ENCODE measurements around the gene MLC1. TPM values are rescaled to one million over a fixed set of nuclear protein-coding genes. Genes with fewer than 3 reads are reported as not detected.

MLC1 gene
- total RNA-seq, 1 experiment from 2014 or later: not detected

- no peak for TF ChIP-seq POLR2AphosphoS5 (IDR thresholded peaks at IDR 0.05; ENCODE audit: low read depth, low read length)
- no peak for TF ChIP-seq SIN3A (IDR thresholded peaks at IDR 0.05; ENCODE audit: borderline replicate concordance, insufficient read depth, low read depth, low read length)
- TF ChIP-seq CTCF (IDR thresholded peaks at IDR 0.05): no peak
- no peak for TF ChIP-seq TCF7L2 (IDR thresholded peaks at IDR 0.05; ENCODE audit: low read depth, low read length)
- TF ChIP-seq REST (IDR thresholded peaks at IDR 0.05; ENCODE audit: insufficient read depth in 1 of 2, low read depth in 2 of 2, low read length in 1 of 2): no peak
- H3K36me3 ChIP-seq (ENCODE audit: control insufficient read depth, insufficient read depth, low read length): no peaks in the 10 kb centered on the region
- no peaks in the 10 kb centered on the region for H3K4me1 ChIP-seq (ENCODE audit: control insufficient read depth, insufficient read depth, low read length)
- in situ Hi-C loops (cut with HindIII; ENCODE audit: low pct_unique_long_range_greater_than_20kb, low sequenced_read_pairs): no loop called here
- intact Hi-C loops (cut with micrococcal nuclease; ENCODE audit: unreplicated experiment): no loop called here
- no peaks in the 10 kb centered on the region for H3K9me3 ChIP-seq (ENCODE audit: control insufficient read depth, insufficient read depth, low read depth, low read length)
- no peak overlapping the region for H3K4me3 ChIP-seq (ENCODE audit: low read depth in 2 of 2, low read length in 2 of 2)
- no peak for ATAC-seq
- BruUV-seq (replicated peaks): no TSS peak
- ChIA-PET CTCF (no interaction called here), POLR2A (no interaction called here)
- no peak for DNase-seq (ENCODE audit: low read depth, low spot score)
- H3K27ac ChIP-seq (ENCODE audit: low read length): no peak overlapping the region
- no peaks in the 10 kb centered on the region for H3K27me3 ChIP-seq (ENCODE audit: control insufficient read depth, insufficient read depth, low read length)
Observed at GRCh38 chr22:50078246-50078645, 7.0 kb downstream of the MLC1 start.

- BruUV-seq (replicated peaks): no TSS peak
- ChIA-PET POLR2A (no interaction called here), CTCF (no interaction called here)
- no peak overlapping the region for H3K27ac ChIP-seq (ENCODE audit: low read length)
- DNase-seq (ENCODE audit: low read depth, low spot score): no peak
- H3K27me3 ChIP-seq (ENCODE audit: control insufficient read depth, insufficient read depth, low read length): no peaks in the 10 kb centered on the region
- no peaks in the 10 kb centered on the region for H3K9me3 ChIP-seq (ENCODE audit: control insufficient read depth, insufficient read depth, low read depth, low read length)
- TF ChIP-seq TCF7L2 (IDR thresholded peaks at IDR 0.05; ENCODE audit: low read depth, low read length) (no peak), CTCF (IDR thresholded peaks at IDR 0.05) (no peak), SIN3A (IDR thresholded peaks at IDR 0.05; ENCODE audit: borderline replicate concordance, insufficient read depth, low read depth, low read length) (no peak), REST (IDR thresholded peaks at IDR 0.05; ENCODE audit: insufficient read depth in 1 of 2, low read depth in 2 of 2, low read length in 1 of 2) (no peak), POLR2AphosphoS5 (IDR thresholded peaks at IDR 0.05; ENCODE audit: low read depth, low read length) (no peak)
- no peaks in the 10 kb centered on the region for H3K36me3 ChIP-seq (ENCODE audit: control insufficient read depth, insufficient read depth, low read length)
- no peak for ATAC-seq
- in situ Hi-C loops (cut with HindIII; ENCODE audit: low pct_unique_long_range_greater_than_20kb, low sequenced_read_pairs) (no loop called here), intact Hi-C loops (cut with micrococcal nuclease; ENCODE audit: unreplicated experiment) (no loop called here)
- no peaks in the 10 kb centered on the region for H3K4me1 ChIP-seq (ENCODE audit: control insufficient read depth, insufficient read depth, low read length)
- H3K4me3 ChIP-seq (ENCODE audit: low read depth in 2 of 2, low read length in 2 of 2): no peak overlapping the region
Observed at GRCh38 chr22:50076646-50077535, 8.3 kb downstream of the MLC1 start.
